Esophagus muscularis mucosa (tissue), 4 donors: ENCODE measurements around the gene USP17L21.
"Not testable (repeated sequence)": the region's sequence is repeated elsewhere in the genome, so short reads cannot be mapped to it uniquely, and the experiment has no call there.

ENCODE experiments used
- CTCF ChIP-seq, 3 experiments: fragments of 200-600 bp in 2 of 3; fragments of 450-650 bp in 1 of 3; sonication (generic) in 2 of 3; IDR thresholded peaks; one replicate each; pipeline ENCODE4 v1.5.1; 2017 to 2019; ENCODE audit warnings: antibody characterized with exemption in 3 of 3, mild to moderate bottlenecking in 2 of 3, moderate library complexity in 1 of 3
- EP300 ChIP-seq: sonication (generic); formaldehyde crosslinking; IDR thresholded peaks from one replicate; pipeline ENCODE4 v1.6.1; 2017; ENCODE audit warnings: antibody characterized with exemption
- POLR2A ChIP-seq: fragments of 450-650 bp; IDR thresholded peaks from one replicate; pipeline ENCODE4 v1.6.1; 2017; ENCODE audit warnings: antibody characterized with exemption, moderate library complexity, mild to moderate bottlenecking, low read depth
- POLR2AphosphoS5 ChIP-seq, 2 donors: sonication (generic); formaldehyde crosslinking; IDR thresholded peaks; one replicate each; pipeline ENCODE4 v1.6.1; 2017; ENCODE audit warnings: antibody characterized with exemption in 2 of 2

DNA sequence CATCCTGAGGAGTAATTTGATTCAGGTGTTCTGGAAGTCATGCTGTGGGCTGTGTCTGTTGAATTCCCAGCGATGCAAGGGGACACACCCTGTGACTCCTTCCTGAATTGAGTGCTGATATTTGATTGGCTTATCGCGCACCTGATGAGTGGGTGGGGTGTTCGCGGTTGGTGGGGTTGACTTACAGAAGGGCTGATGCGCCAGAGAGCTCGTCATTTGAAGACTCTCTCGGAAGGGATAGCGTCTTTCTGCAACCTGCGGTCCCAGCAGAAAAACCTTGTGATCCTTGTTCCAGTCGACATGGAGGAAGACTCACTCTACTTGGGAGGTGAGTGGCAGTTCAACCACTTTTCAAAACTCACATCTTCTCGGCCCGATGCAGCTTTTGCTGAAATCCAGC, at the start of gene USP17L21:
- TF ChIP-seq CTCF (IDR thresholded peaks at IDR 0.05); POLR2A; EP300; POLR2AphosphoS5 (IDR thresholded peaks at IDR 0.05): not testable (repeated sequence)
